T-helper 17 cell (primary cell): Measurements from ENCODE around the gene WDR90. TPM values are rescaled to one million over a fixed set of nuclear protein-coding genes. Genes with fewer than 3 reads are reported as not detected.
"Not testable (repeated sequence)": the region's sequence is repeated elsewhere in the genome, so short reads cannot be mapped to it uniquely, and the experiment has no call there.

Experiments used
- ATAC-seq: fragments of 150-1000 bp; cut with Tn5 transposase; 2 replicates; pipeline ENCODE4 v1.10.0; 2021; ENCODE audit warnings: mild to moderate bottlenecking, moderate library complexity
- DNase-seq, 3 donors: peaks; one replicate each; pipeline versions ENCODE4 v3.0.0 to v3.0.0-alpha.2; 2020 to 2021
- H3K9me3 ChIP-seq: one replicate; pipeline ENCODE4 v1.7.0; 2013; ENCODE audit warnings: low read length, mild to moderate bottlenecking; ENCODE audit not compliant: control insufficient read depth, poor library complexity, severe bottlenecking
- H3K27ac Mint-ChIP-seq: one replicate; pipeline ENCODE4 v1.8.0; 2022; ENCODE audit warnings: mild to moderate bottlenecking, moderate library complexity, mixed read lengths
- H3K27me3 Mint-ChIP-seq: one replicate; pipeline ENCODE4 v1.8.0; 2022; ENCODE audit warnings: mixed read lengths
- H3K36me3 Mint-ChIP-seq: one replicate; pipeline ENCODE4 v1.8.0; 2022; ENCODE audit warnings: low read depth, mixed read lengths
- H3K4me1 Mint-ChIP-seq: one replicate; pipeline ENCODE4 v1.8.0; 2022; ENCODE audit warnings: mild to moderate bottlenecking, mixed read lengths
- H3K4me3 Mint-ChIP-seq: one replicate; pipeline ENCODE4 v1.8.0; 2022; ENCODE audit warnings: mild to moderate bottlenecking, moderate library complexity, mixed read lengths
- total RNA-seq, 4 donors: library from RNA in 2 of 4; stranded (reverse) in 2 of 4; gene quantifications; one replicate each; pipeline ENCODE4 v1.2.3 and lab custom pipeline; 2022 to 2026

WDR90 gene
- total RNA-seq, 2 donors from 2014 or later, result 11.1 to 15.3 TPM

DNA sequence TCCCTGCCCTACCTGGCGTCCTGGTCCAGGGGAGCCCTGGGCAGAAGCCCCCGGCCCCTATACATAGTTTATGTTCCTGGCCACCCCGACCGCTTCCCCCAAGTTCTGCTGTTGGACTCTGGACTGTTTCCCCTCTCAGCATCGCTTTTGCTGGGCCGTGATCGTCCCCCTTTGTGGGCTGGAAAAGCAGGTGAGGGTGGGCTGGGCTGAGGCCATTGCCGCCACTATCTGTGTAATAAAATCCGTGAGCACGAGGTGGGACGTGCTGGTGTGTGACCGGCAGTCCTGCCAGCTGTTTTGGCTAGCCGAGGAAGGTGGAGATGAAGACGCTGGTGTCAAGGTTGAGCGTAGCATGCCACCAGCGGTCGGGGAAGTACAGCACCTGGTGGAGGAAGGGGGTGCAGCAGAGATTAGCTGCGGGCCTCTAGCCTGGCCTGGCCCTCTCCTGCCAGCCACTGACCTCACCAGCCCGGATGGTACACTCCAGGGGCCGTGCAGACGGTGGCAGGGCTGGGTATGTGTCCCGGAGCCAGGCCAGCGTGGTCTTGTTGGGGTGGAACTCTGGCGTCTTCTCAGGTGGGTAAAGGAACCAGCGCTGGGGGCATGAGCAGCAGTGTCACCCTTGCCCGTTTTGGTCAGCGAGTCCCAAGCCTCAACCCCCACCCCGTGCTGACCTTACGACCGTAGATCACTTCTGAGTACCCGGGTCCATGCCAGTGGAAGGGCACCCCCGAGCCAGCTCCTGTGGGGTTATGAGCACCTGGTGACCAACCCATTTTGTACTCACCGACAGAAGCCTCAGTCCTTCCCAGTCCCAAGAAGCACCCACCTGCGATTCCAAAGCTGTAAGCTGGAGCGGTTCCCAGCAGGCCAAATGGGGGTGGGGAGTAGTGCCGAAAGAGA, 33.6 kb downstream of the WDR90 start:
- no peak for DNase-seq
- H3K4me1 Mint-ChIP-seq, result peaks cover 20% of the 10 kb centered on the region
- H3K4me3 Mint-ChIP-seq, result peak overlapping the region; percentile 84
- H3K27me3 Mint-ChIP-seq, result no peaks in the 10 kb centered on the region
- no peak for ATAC-seq
- no peaks in the 10 kb centered on the region for H3K36me3 Mint-ChIP-seq
- peak overlapping the region; percentile 61 for H3K27ac Mint-ChIP-seq
- H3K9me3 ChIP-seq, result no peaks in the 10 kb centered on the region

DNA sequence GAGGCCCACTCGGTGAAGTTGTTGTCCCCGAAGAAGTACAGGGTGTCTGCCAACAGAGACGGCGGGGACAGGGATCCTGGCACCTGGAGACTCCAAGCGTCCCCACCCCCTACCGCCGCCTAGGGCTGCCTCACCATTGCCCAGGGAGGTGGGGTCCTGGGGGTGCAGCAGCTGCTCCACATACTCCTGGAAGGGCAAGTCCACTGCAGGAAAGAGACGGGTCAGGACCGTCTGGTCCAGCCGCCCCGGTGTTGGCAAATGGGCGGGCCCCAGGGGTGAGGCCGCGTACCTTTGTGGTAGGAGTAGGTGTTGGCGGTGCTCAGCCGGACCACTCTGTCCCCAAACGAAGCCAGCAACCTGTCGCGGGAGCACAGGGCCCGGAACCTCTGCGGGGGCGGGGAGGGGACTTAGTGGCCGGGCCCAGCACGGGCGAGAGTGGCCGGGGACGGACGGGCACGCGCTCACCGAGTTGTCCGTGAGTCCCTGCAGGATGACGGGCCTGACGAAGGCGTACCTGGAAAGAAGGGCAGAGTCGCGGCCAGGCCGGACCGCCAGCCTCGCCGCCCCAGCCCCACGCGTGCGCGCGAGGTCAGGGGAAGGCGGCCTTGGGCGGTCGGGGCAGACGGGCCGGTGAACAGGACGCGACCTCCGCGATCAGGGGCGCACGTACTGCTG, 34.4 kb downstream of the WDR90 start:
- ATAC-seq (no peak), DNase-seq (no peak)
- H3K9me3 ChIP-seq, result no peaks in the 10 kb centered on the region
- H3K4me1 Mint-ChIP-seq, result peaks cover 20% of the 10 kb centered on the region
- H3K27me3 Mint-ChIP-seq, result no peaks in the 10 kb centered on the region
- H3K27ac Mint-ChIP-seq, result no peak overlapping the region
- peak overlapping the region; percentile 84 for H3K4me3 Mint-ChIP-seq
- H3K36me3 Mint-ChIP-seq, result no peaks in the 10 kb centered on the region

DNA sequence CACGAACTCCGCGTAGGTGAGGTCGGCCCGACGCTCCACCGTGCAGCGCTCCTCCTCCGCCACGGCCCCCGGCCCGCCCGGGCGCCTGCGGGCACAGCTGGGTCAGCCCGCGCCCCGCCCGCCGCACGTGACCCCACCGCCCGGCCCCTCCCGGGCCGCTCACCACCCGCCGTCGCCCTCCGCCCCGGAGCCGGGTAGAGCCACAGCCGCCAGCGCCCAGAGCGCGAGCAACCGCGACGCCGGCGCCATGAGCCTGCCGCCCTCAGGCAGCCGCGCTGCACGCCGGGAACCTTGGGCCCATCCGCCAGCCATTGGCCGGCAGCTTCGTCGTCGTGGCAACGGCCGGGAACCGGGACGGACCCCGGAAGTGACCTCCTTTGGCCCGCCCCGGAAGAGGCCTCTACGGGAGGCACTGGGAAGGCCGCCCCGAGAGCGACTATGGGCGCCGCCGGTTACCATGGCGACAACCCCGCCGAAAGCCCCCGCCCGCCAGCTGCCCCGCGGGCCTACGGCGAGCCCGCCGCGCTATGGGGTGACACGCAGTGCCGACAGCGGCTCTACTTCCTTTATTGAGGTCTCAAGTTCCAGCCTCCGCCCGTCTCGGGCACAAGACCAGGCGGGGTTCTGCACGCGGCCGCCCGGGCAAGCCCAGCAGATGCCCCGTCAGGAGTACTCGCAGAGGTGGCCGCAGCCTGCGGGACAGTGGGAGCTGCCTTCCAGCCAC, 35.1 kb downstream of the WDR90 start, which contains the start of gene JMJD8:
Gene JMJD8 (minus strand): TSS at position 264 of the 724 bp plus-strand sequence. CDS start 15 bp downstream, at position 249.
- DNase-seq (peak; percentile 95), ATAC-seq (peak; percentile 77)
- H3K36me3 Mint-ChIP-seq, result no peaks in the 10 kb centered on the region

DNA sequence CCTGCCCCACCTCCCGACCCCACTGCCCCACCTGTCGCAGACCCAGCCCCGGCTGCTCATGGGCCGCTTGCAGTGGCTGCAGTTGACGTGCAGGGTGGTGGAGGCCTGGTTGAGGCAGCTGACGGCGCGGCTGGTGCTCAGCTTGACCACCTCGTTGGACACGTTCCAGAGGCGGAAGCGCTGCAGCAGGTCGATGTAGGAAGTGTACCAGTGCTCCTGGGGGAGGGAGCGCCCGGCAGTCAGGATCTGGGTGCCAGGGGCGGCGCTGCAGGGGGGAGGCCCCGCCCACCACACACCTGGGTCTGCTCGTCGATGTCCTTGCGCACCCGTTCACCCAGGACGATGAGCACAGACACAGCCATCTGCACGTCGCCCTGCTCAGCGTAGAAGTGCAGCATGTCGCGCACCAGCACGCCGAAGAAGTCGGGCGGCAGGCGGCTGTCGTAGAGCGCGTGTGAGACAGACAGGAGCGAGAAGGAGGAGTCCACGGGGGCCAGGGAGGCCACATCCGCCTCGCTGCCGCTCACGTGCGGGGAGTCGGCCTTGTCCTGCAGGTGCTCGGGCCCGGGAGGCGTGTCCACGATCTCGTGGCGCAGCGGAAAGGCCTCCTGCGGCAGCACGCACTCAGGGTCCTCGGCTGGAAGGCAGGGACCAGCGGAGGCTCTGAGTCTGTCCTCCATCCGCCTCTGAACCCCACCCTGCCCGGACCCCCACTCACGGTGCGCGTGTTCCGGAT, 36.0 kb downstream of the WDR90 start:
- H3K36me3 Mint-ChIP-seq, result no peaks in the 10 kb centered on the region
- DNase-seq, result no peak
- ATAC-seq, result no peak
- peaks cover 15% of the 10 kb centered on the region for H3K4me1 Mint-ChIP-seq
- no peak overlapping the region for H3K4me3 Mint-ChIP-seq
- H3K27ac Mint-ChIP-seq, result no peak overlapping the region
- H3K9me3 ChIP-seq, result no peaks in the 10 kb centered on the region
- H3K27me3 Mint-ChIP-seq, result no peaks in the 10 kb centered on the region

More for the DNA sequence above, 35.1 kb downstream of the WDR90 start, which contains the start of gene JMJD8:
- Mint-ChIP-seq H3K27me3 (no peaks in the 10 kb centered on the region), H3K4me3 (peak within 1 kb of the TSS; percentile 84), H3K4me1 (peaks cover 17% of the 10 kb centered on the region), H3K27ac (no peak within 1 kb of the TSS)
- no peaks in the 10 kb centered on the region for H3K9me3 ChIP-seq

DNA sequence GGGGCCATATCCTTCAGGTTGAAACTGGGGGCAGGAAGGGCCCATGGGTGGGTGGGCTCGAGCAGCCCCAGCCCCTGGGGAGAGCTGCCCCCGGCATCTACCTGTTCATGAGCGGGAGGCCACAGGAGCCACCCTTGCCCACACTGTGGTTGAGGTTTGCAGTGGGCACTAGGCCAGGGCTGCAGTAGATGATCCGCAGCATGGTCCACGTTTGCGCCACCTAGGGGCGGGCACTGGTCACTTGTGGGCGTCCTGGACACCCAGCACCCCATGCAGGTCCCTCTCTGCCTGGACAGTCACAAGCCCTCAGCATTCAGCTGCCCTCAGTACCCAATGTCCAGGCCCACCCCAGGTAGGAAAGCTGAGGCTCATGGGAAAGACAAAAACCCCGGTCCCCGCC, 36.8 kb downstream of the WDR90 start:
- Mint-ChIP-seq H3K27me3 (no peaks in the 10 kb centered on the region), H3K4me3 (peak overlapping the region; percentile 28), H3K4me1 (peaks cover 17% of the 10 kb centered on the region), H3K36me3 (no peaks in the 10 kb centered on the region), H3K27ac (peak overlapping the region; percentile 14)
- DNase-seq (no peak), ATAC-seq (no peak)
- no peaks in the 10 kb centered on the region for H3K9me3 ChIP-seq

DNA sequence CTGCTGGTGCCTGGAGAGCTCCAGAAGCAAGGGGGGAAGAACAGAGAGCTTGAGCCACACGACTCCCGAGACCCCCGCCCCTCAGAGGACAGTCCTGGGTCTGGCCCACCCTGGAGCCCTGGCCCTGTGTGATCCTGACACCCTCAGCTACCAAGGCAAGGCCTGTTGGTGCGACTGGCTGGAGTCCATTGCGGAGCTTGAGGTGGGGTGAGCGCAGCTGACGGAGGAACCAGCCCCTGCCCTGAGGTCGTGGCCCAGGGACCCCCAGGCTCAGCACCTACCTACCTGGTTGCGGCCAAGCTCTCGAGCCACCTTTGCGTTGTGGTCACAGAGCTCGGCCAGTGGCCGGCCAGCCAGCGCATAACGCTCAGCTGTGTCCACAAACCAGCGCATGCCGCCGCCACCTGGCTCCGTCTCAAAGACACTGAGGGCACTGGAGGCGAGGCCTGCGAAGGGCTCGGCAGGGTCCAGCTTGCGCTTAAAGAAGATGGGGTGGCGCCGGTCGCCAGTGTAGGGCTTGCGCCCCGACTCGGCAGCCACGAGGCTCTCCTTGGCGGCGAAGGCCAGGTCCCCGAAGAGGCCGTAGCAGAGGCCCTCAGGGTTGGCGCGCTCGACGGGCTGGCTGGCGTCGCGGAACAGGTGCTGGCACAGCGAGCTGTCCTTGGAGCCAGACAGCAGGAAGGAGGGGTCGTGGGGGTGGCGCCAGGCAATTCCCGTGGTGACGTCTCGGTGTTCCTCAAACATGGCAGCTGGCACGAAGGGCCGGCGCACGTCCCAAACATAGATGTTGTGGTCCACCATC, 37.5 kb downstream of the WDR90 start:
- DNase-seq (no peak), ATAC-seq (no peak)
- peak overlapping the region; percentile 25 for H3K4me3 Mint-ChIP-seq
- peaks cover 16% of the 10 kb centered on the region for H3K4me1 Mint-ChIP-seq
- H3K27me3 Mint-ChIP-seq, result no peaks in the 10 kb centered on the region
- H3K9me3 ChIP-seq, result no peaks in the 10 kb centered on the region
- no peaks in the 10 kb centered on the region for H3K36me3 Mint-ChIP-seq
- peak overlapping the region; percentile 14 for H3K27ac Mint-ChIP-seq

DNA sequence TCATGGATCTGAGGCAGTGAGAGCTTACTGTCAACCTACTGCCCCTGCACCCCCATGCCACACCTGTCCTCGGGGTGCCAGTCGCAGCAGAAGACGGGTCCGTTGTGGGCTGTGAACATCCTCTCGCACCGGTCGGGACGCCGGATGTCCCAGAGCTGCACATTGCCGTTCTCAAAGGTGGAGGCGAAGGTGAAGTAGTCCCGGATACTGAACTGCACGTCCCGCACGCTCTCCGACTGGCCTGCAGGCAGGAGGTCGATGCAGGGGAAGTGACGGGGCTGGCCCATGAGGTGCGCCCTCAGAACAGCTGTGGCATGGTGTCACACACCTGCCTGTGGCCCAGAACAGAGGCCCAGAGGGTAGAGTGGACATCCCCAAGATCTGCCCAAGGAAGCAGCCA, 38.3 kb downstream of the WDR90 start:
- no peak overlapping the region for H3K27ac Mint-ChIP-seq
- no peaks in the 10 kb centered on the region for H3K27me3 Mint-ChIP-seq
- no peak overlapping the region for H3K4me3 Mint-ChIP-seq

DNA sequence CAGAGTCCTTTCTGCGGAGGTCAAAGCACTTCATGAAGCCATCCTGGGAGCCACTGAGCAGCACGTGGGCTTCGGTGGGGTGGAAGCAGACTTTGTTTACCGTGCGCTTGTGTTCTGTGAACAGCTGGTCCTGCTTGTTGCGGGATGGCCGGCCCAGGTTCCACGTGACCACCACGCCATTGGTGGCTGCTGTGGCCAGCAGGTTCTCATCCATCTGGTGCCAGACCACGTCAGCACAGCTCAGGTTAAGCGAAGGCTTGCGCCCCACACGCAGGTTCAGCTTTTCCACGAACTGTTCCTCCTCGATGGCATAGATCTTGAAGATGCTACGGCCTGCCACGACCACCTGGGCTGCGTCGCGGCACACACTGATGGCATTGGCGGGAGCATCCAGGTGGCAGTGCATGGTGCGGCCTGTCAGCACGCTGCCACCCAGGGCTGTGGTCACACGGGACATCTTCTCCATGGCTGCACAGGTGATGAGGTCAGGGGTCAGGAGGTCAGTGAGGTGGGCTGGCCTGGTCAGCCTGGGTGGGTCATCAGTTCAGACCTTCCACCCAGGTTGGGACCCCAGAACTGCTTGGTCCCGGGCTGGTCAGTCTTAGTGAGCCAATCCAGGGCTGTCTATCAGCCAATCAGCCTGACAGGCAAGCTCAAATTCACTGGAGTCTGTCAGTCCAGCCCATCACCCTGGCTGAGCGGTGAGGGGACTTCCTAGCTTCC, 40.2 kb downstream of the WDR90 start:
- Mint-ChIP-seq H3K27me3 (no peaks in the 10 kb centered on the region), H3K36me3 (no peaks in the 10 kb centered on the region), H3K27ac (peak overlapping the region; percentile 88), H3K4me3 (peak overlapping the region; percentile 85), H3K4me1 (peaks cover 9% of the 10 kb centered on the region)
- no peaks in the 10 kb centered on the region for H3K9me3 ChIP-seq
- ATAC-seq (no peak), DNase-seq (no peak)

More for the DNA sequence above, 38.3 kb downstream of the WDR90 start:
- H3K36me3 Mint-ChIP-seq, result no peaks in the 10 kb centered on the region
- DNase-seq, result no peak
- peaks cover 11% of the 10 kb centered on the region for H3K4me1 Mint-ChIP-seq
- H3K9me3 ChIP-seq, result no peaks in the 10 kb centered on the region
- no peak for ATAC-seq

DNA sequence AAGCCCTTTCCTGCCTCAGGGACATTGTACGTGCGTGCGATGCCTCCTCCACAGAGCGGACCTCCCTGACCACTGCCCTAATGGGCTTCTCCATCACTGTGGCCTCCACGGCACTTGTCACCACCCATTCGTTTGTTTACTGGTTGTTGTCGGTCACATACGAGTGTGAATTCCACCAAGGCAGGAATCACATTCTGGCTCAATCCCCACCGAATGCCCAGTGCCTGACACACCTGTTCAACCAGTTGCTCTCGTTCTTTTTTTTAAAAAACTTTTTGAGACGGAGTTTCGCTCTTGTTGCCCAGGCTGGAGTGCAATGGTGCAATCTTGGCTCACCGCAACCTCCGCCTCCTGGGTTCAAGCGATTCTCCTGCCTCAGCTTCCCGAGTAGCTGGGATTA, 42.1 kb downstream of the WDR90 start:
- not testable (repeated sequence) for ATAC-seq, H3K36me3 Mint-ChIP-seq, H3K9me3 ChIP-seq, H3K27ac Mint-ChIP-seq, DNase-seq, H3K27me3 Mint-ChIP-seq
- Mint-ChIP-seq H3K4me1 (peaks cover 12% of the 10 kb centered on the region), H3K4me3 (peak overlapping the region; percentile 16)

DNA sequence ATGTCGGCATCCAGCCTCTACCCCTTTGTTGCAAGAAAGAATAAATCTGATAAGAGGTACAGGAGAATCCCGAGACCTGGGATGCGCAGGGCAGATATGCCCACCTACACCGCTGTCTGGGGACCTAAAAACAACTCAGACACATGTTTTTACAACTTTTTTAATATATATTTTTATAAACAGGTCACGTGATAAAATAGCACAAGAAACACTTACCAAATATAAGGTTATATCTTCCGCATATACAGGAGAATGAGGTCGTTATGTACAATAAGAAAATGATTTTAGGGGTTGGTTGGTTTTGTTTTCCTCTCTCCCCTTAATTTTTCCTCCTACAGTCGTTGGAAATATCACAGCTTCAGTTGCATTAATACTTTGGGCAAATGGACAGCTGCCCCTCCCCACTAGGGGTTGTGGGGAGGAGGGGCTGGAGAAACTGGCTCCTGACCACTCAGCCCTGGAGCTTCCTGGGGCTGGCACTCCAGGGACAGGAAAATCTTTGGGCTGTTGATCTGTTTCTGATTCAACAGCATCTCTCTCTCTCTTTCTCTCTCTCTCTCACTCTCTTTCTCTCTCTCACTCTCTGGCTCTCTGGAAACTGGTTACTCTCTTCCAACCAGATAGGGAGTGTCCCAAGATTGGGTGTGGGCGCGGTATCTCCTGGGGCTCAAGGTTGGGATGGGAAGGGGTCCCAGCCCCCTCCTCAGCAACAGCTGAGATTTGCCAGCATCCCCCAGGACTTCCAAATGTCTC, 43.4 kb downstream of the WDR90 start:
- H3K27me3 Mint-ChIP-seq, result no peaks in the 10 kb centered on the region
- no peaks in the 10 kb centered on the region for H3K36me3 Mint-ChIP-seq
- H3K9me3 ChIP-seq, result no peaks in the 10 kb centered on the region
- peaks cover 17% of the 10 kb centered on the region for H3K4me1 Mint-ChIP-seq
- DNase-seq (no peak), ATAC-seq (no peak)
- H3K27ac Mint-ChIP-seq, result peak overlapping the region; percentile 92
- H3K4me3 Mint-ChIP-seq, result peak overlapping the region; percentile 70

DNA sequence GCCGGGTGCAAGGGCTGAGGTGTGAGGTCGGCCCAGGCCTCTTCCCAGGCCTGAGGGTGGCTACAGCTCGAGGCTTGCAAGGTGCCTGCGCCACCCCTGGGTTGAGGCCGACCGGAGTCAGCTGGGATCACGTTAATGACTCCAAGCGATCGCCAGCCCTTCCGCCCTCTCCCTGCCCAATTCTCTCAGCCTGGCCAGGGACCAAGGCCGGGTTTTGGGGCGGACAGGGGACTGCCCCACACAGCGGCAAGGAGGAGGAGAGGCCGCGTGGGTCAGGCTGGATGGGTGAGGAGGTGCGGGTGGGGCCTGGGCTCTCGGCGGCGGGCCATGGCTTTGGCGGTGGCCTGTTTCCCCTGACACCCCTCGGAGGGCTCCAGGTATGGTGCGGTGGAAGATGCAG, 44.2 kb downstream of the WDR90 start:
- Mint-ChIP-seq H3K36me3 (no peaks in the 10 kb centered on the region), H3K27me3 (no peaks in the 10 kb centered on the region), H3K4me3 (peak overlapping the region; percentile 79), H3K27ac (peak overlapping the region; percentile 92), H3K4me1 (peaks cover 19% of the 10 kb centered on the region)
- DNase-seq (no peak), ATAC-seq (no peak)
- no peaks in the 10 kb centered on the region for H3K9me3 ChIP-seq
